ENCODE results near the gene TP53BP1.
"Not testable (repeated sequence)": the region's sequence is repeated elsewhere in the genome, so short reads cannot be mapped to it uniquely, and the experiment has no call there.

The TP53BP1 gene

DNA sequence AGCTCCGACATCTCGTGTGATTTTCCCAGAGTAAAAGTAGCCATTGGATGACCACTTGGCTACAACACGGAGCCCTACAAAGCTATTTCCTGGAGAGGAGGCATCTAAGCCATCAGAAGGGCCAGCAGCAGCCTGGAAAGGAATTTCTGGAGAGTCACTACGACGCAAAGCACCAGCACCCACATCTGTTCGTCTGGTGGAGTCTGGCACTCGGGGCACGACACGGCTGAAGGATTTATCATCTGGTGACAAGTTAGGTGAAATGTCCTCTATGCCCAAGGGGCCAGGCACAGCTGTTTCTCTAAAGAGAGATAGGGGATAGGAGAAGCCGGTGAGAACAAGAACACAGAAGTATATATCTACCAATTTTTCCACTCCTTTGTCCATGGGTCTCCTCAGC is 72.5 kb downstream of the TP53BP1 start:
- in situ Hi-C loops (cut with MboI; ENCODE audit: low sequenced_read_pairs): no loop called here

DNA sequence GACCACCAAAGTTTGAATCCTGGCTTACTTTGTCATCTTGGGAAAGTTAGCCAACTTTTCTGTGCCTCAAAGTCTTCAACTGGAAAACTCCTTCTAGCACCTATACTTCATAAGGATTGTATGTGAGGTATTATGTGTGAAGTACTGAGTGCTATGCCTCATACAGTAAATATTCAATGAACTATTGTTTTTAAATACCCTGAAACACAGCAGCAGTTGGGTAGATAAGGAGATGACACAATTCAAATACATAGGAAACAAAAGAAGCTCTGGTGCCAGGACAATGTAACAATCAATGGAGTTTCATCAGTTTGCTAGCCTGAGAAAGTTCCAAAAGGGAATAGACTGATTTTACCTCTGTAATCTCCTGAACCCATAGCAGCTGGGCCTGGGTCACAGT is 78.8 kb downstream of the TP53BP1 start:
- in situ Hi-C loops (cut with MboI; ENCODE audit: low sequenced_read_pairs): no loop called here

DNA sequence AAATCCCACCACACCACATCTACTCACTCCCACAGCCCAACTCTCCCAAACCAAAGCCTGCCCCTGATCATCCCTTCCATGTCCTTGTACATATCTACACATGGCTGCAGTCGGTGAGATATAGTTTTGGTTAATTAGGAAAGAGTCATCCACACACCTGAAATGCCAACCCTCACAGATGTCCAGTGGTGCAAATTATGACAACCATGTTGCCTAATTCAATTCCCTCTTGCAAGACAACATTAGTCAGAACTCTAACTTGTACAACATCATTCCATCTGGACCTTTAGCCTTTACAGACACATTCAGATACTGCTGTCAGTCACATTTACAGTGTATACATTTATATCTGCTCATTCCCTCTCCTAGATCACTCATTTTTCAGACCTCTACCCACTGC is 80.9 kb downstream of the TP53BP1 start:
- in situ Hi-C loops (cut with MboI; ENCODE audit: low sequenced_read_pairs): no loop called here

DNA sequence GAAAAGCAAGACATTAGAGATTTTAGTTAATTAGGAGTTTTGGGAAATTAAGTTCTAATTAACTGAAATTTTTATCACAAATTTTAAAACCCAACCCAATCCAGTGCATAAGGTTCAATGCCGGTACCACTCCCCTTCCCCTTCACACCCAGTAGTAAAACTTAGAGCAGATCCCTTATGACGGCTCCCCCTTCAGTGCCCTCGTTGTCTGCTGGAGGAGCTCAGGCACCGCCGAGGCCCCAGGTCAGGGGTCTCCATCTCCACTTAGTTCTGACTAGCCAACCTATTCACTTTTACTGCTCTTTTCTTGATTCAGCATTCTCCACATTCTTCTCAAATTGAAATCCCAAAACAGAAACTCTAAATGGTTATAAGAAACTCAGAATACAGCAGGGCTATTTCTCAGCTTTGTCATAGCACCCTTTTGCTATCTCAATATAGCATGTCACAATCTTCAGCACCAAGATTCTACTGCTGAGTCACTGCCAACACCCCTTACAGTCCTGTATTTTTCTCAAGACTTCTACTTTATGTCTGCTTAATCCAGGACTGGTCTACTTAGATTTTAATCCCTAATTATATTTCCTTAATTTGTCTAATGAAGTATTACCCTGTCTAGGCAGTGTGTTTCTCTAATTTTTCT is 82.3 kb downstream of the TP53BP1 start:
- in situ Hi-C loops (cut with MboI; ENCODE audit: low sequenced_read_pairs): no loop called here

DNA sequence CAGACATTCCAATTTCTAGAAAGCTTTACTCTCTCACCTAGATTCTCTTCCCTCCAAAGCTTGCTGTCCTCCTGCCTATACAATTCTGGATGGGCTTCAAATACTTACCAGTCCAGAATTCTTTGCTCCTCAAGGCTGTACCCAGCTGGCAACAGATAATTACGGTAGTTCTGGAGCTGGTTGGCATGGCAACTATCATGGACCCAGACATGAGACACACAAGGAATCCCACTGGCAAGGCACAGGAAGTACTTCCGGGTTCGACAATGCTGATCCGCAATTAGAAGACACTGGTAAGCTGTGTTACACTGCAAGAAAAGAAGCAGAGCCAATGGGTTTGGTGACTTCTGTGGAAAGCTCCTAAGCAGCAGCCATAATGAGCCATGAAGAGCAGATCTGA is 84.2 kb downstream of the TP53BP1 start:
- in situ Hi-C loops (cut with MboI; ENCODE audit: low sequenced_read_pairs): no loop called here

DNA sequence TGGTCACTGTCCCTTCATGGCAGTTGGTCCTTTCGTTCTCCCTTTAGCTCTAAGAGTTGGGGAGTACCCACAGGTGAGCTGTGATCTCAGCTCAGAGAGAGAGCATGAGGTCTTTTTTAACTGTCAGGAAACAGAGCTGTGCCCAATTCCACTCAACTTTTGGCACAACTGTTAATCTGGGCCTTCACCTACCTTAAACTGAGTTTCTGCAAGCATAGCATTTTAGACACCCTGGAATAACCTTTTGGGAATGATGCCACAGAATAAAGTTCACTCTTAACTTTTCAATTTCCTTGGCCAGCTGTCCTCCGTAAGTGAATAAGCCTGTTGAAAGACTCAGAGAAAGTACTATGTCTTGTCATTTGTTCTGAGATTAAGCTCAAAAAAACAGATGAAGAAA is 86.1 kb downstream of the TP53BP1 start:
- in situ Hi-C loops (cut with MboI; ENCODE audit: low sequenced_read_pairs): no loop called here

DNA sequence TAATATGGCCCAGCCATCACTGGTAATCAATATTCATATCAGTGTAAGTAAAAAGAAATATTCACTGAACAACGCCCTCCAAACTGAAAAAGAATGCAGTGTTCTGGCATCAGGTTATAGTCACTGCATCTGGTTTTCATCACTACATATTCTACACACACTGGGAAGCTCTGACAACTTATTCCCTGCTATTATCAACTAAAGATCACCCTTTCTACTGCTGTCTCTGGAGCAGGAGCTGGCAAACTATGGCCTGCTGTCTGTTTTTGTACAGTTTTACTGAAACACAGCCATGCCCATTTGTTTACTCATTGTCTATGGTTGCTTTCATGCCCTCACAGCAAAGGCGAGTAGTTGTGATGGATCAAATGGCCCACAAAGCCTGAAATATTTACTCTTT is 86.8 kb downstream of the TP53BP1 start:
- in situ Hi-C loops (cut with MboI; ENCODE audit: low sequenced_read_pairs): no loop called here

DNA sequence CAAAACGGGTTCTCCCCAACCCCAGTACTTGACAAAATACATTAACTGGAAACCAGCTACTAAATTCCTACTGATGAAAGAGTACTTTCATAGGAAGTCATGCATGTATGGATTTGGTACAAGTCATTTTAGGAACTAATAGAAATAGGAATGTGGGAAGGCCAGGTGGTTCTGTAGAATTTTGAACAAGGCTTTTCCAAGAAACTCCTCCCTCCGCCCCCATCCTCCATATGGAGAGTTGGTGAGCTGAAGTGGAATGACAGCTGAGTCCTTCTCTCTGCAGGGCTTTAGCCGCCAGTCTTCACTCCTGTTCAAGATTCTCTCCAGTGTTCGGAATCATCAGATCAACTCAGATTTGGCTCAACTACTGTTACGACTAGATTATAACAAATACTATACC is 88.8 kb downstream of the TP53BP1 start:
- in situ Hi-C loops (cut with MboI; ENCODE audit: low sequenced_read_pairs): no loop called here

DNA sequence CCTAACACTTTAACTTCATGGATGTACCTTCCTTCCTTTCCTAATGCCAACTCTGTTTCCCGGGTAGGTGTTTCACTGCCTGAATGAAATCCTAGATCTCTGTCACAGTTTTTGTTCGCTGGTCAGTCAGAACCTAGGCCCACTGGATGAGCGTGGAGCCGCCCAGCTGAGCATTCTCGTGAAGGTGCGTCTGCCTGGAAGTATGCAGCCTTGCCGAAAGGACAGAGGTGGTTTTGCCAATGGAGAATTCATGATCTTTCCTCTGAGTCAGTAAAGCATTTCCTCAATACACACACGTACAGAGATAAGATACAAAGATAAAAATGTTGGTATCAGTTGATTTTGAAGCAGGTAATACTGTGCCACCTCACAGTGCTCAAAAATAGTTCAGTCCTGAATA is 89.3 kb downstream of the TP53BP1 start:
- in situ Hi-C loops (cut with MboI; ENCODE audit: low sequenced_read_pairs): no loop called here

DNA sequence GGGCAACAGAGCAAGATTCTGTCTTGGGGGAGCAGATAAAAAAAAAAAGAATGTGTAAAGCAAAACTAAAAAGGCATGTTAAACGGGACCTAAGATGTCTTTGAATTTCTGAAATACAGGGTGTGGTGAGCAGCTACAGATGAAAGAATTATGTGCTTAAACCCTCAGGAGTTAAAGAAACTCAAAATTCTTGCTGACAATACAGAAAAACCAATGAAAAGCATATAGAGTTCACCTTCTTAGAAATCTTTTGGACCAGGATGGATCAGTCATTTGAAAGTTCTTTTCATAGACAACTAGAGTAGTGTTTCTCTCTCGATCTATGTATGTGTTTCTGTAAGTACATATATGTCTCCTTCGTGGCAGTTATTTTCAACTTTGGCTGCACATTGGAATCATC is 90.7 kb downstream of the TP53BP1 start:
- in situ Hi-C loops (cut with MboI; ENCODE audit: low sequenced_read_pairs): no loop called here

DNA sequence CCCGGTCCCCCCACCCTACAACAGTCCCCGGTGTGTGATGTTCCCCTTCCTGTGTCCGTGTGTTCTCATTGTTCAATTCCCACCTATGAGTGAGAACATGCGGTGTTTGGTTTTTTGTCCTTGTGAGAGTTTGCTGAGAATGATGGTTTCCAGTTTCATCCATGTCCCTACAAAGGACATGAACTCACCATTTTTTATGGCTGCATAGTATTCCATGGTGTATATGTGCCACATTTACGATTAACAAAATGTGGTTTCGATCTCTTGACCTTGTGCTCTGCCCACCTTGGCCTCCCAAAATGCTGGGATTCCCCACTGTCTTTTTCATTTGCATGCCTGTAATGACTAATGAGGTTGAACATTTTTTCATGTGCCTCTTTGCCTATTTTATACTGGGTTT is 99.4 kb downstream of the TP53BP1 start:
- in situ Hi-C loops (cut with MboI; ENCODE audit: low sequenced_read_pairs): not testable (repeated sequence)

DNA sequence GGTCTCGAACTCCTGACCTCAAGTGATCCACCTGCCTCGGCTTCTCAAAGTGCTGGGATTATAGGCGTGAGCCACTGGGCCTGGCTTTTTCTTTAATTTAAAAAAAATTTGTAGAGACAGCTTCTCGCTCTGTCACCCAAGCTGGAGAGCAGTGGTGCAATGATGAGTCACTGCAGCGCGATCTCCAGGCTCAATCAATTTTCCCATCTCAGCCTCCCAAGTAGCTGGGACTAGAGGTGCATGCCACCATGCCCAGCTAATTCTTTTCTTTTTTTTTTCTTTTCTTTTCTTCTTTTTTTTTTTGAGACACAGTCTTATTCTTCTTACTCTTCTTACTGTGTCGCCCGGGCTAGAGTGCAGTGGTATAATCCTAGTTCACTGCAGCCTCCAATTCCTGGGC is 102.2 kb downstream of the TP53BP1 start:
- in situ Hi-C loops (cut with MboI; ENCODE audit: low sequenced_read_pairs): no loop called here

DNA sequence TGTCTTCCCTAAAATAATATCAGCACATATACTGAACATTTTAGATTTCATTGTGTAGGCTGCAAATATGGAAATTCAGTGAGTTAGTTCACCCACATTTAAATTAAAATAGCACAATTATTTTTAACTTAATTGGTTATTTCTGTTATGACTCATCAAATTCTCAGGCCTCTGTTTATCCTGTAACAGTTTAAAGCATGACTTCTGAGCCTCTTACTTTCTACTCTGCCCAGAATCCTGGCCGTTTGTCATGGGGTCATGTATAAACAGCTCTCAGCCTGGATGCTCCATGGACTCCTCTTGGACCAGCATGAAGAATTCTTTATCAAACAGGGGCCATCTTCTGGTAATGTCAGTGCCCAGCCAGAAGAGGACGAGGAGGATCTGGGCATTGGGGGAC is 109.9 kb downstream of the TP53BP1 start:
- in situ Hi-C loops (cut with MboI; ENCODE audit: low sequenced_read_pairs): no loop called here

DNA sequence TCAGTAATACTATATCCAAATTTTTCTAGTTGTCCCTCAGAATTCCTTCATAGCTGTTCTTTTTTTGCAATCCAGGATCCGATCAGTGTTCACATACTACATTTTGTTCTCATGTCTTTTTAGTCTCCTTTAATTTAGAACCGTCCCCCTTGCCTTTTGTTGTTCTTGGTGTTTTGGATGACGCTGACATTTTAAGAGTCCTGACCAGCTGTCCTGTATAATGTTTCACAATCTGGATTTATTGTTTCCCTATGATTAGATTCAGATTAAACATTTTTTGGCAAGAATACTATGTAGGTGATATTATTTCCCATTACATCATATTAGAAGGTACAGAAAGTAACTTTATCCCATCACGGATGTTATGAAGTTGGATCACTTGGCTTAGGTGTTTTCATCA is 110.6 kb downstream of the TP53BP1 start:
- in situ Hi-C loops (cut with MboI; ENCODE audit: low sequenced_read_pairs): no loop called here

DNA sequence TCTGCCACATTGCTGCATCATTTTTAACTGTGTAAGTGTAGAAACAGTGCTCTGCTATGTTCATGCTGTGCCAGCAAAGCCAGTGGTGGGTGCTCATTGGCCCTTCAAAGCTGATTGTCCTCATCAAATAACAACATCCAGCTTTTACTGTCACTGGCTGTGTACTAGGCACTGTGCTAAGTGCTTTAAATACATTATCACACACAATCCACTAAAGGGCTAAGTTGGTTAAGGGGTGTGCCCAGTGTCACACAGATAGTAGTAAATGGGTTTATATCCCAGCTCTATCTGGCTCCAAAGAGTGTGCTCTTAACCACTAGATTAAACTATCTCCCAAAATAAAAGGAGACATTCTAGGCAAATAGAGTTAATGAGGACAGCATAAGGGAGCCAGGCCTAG is 114.4 kb downstream of the TP53BP1 start:
- in situ Hi-C loops (cut with MboI; ENCODE audit: low sequenced_read_pairs): no loop called here

DNA sequence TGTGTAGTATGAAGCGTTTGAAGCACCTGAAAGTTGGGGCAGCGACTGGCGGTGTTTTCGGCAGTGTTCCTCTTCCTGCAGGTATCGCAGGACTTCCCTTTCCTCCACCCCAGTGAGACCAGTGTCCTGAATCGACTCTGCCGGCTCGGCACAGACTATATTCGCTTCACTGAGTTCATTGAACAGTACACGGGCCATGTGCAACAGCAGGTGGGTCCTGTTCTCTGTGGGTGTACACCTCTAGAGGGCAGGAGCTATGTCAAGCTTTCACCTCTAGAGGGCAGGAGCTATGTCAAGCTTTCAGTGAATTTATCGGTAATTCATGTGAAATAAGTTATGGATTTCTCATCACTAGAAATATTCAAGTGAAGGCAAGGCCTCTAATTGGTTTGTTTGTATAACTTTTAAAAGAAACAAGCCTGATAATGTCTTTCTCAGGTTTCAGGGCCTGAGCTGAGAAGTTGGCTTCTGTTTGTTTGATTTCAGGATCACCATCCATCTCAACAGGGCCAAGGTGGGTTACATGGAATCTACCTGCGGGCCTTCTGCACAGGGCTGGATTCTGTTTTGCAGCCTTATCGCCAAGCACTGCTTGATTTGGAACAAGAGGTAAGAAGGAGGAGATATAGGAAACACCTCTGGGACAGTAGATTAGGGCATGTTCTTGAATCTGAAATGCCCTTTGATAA is 116.8 kb downstream of the TP53BP1 start:
- in situ Hi-C loops (cut with MboI; ENCODE audit: low sequenced_read_pairs): no loop called here

DNA sequence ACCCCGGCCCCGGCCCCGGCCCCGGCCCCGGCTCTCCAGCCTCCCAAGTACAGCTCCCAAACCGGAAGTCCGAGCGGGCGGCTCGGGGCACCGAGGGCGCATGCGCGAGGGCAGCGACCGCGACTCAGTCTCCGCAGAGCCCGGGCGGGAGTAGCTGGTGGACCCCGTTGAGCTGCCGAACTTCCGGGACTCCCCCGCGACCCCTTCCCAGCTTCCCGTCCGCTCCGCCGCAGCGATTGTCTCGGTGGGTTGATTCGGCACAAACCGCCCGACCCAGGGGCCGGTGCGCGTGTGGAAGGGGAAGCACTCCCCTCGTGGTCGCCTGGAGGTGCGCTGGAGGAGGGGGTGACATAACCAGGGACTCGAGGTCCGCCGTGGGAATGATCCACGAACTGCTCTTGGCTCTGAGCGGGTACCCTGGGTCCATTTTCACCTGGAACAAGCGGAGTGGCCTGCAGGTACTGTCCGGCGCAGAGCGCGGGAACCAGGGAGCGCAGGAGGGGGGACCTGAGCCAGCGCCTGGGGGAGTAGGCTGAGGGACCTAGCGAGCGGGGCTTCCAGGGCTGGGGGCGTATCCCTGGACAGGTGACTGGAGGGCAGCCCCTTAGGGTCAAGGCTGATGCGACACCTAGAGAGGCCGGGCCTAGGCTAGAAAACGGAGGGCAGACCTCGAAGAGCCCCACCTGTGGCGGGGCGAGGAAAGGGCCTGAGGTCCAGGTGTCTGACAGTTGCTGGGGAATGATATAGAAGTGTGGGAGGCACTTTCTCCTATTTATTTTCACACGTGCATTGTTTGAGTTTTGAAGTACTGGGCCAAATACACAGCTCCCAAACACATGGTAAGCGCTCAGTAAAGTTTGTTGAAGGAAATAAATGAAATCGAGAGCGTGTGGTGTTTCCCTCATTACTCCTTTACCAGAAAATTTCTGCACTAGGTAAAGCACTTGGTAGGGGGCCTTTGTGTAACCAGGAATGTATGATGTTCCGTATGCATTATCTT is 121.7 kb downstream of the TP53BP1 start, which contains the start of the genes TUBGCP4 and ZSCAN29:
Gene TUBGCP4 (plus strand): TSS at position 127 of the 1,000 bp plus-strand sequence. CDS start 254 bp downstream, at position 381.
Gene ZSCAN29 (minus strand): TSS at position 69 of the 1,000 bp plus-strand sequence. CDS start 1,130 bp downstream, outside the sequence.
- in situ Hi-C loops (cut with MboI; ENCODE audit: low sequenced_read_pairs): no loop called here

DNA sequence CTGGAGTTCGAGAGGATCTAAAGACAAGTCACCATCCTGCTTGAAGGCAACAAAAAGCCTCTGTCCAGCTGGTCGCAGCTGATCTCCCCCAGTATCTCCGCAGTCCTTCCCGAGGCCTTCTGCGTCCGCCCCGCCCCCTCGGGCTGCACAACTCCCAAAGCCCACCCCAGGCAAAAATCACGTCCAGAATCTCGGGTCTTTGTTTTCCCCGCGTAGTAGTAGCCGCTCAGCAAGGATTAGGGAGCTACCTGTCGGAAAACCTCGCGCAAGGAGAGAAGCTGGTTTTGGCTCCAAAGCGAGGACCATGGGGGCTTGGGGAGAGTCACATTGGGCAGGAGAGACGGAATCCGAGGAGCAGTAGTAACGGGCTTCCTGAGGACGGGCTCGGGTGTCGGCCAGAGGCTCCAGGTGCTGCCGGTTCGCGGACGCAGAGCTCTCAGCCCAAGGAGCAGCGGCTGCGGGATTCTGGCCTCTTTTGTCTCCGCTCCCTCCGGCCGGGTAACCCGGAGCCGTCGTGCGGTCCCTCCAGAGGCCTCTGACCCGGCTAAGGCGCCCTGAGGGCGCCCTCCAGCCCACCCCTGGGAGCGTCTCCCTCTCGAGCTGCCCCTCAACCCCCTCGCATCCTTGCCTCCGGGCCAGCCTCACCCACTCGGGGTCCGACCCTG is 122.5 kb downstream of the TP53BP1 start:
- in situ Hi-C loops (cut with MboI; ENCODE audit: low sequenced_read_pairs): no loop called here

DNA sequence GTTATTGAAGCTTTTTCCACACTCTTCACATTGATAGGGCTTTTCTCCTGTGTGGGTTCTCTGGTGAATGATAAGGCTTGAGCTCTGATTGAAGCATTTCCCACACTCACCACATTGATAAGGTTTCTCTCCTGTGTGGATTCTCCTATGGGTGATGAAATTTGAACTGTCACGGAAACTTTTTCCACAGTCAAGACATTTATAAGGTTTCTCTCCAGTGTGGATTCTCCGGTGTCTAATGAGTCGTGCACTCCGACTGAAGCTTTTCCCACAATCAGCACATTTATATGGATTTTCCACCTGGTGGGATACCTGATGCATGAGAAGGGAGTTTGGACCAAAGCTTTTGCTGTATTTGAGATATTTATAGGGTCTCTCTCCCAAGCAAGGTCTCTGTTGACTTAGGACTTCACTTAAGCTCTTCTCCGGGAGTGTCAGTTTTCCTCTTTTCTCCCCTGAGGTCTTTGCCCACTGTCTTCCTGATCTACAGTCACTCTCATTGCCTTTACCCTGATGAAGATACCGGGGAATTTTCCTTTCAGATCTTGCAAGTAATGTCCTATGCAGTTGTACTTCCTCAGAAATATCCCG is 131.5 kb downstream of the TP53BP1 start:
- in situ Hi-C loops (cut with MboI; ENCODE audit: low sequenced_read_pairs): no loop called here

DNA sequence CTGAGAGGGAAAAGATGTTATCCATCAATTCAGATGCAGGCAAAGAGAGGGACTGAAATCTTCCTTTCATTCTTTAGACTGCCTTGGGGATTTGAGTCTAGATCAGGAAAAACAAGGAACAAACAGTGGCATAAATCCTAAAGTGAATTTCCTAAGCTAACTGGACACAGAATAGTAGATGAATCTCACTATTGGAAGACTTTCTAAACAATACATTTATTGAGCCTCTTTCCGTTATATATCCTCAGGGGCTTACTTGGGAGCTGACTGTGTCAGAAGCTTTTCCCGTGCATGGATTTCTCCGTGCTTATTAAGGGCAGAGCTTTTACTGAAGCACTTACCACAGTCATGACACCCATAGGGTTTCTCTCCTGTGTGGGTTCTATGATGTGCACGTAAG is 132.1 kb downstream of the TP53BP1 start:
- in situ Hi-C loops (cut with MboI; ENCODE audit: low sequenced_read_pairs): no loop called here

All from HL-60/S4 treated with phorbol 12-myristate 13-acetate at 8.2 ng/mL for 4 days and 3 days (cell line).